Measurements from ENCODE around the gene COG7. TPM values are rescaled to one million over a fixed set of nuclear protein-coding genes. Genes with fewer than 3 reads are reported as not detected.

COG7 gene
- polyA plus RNA-seq, 1 of the 3 experiments (the other 2 are of a cell fraction): 33.0 TPM

GRCh38 chr16:23500212-23500861 is 47.3 kb upstream of the COG7 start:
- no peak overlapping the region for H2AFZ ChIP-seq (ENCODE audit: low read depth)
- H3K36me3 ChIP-seq (replicated peaks in 1 of 2; ENCODE audit: control insufficient read depth in 1 of 2, insufficient read depth in 2 of 2, low read length in 1 of 2): peaks cover 1 to 9% of the 10 kb centered on the region in 2 experiments
- no peak overlapping the region for H3K4me2 ChIP-seq
- no peak for TF ChIP-seq ZBTB33 (IDR thresholded peaks at IDR 0.05; ENCODE audit: borderline replicate concordance, low read depth)
- no peak for TF ChIP-seq TAF1 (IDR thresholded peaks at IDR 0.05; ENCODE audit: borderline replicate concordance, low read depth, low read length)
- TF ChIP-seq GATA2 (CRISPR knock-in tag; IDR thresholded peaks at IDR 0.05): no peak
- no peak for TF ChIP-seq TEAD4 (IDR thresholded peaks at IDR 0.05; ENCODE audit: borderline replicate concordance, insufficient read depth)
- TF ChIP-seq RXRA (IDR thresholded peaks at IDR 0.05; ENCODE audit: borderline replicate concordance, low read depth): no peak
- no peak for TF ChIP-seq REST (IDR thresholded peaks at IDR 0.05; ENCODE audit: low read depth, low read length)
- TF ChIP-seq SMC3 (IDR thresholded peaks at IDR 0.05; ENCODE audit: low read depth, low read length): no peak
- no peak for TF ChIP-seq NRF1 (IDR thresholded peaks at IDR 0.05; ENCODE audit: low read depth, low read length)
- no peak for TF ChIP-seq MXI1 (IDR thresholded peaks at IDR 0.05; ENCODE audit: low read depth, low read length)
- TF ChIP-seq RCOR1 (IDR thresholded peaks at IDR 0.05; ENCODE audit: low read length): no peak
- TF ChIP-seq YY1 (IDR thresholded peaks at IDR 0.05; ENCODE audit: low read depth): no peak
- no peaks in the 10 kb centered on the region for H3K27me3 ChIP-seq (ENCODE audit: insufficient read depth)
- H3F3A ChIP-seq (replicated peaks; ENCODE audit: insufficient read depth): peaks cover 16% of the 10 kb centered on the region
- H3K4me3 ChIP-seq (ENCODE audit: low read depth in 2 of 2, low read length in 1 of 2): no peak overlapping the region
- no peak overlapping the region for H3K9ac ChIP-seq
- CTCF ChIA-PET: interaction anchor here (0.9 kb wide), 2 partner anchors 9 to 65 kb away, joined by 3 to 4 read pairs; no protein-coding TSS in a partner anchor
- peaks cover 13 to 17% of the 10 kb centered on the region in 2 experiments; a peak in 3 of 4 replicates for H3K4me1 ChIP-seq (ENCODE audit: control insufficient read depth in 1 of 2, insufficient read depth in 2 of 2, low read depth in 1 of 2, low read length in 1 of 2)
- no peaks in the 10 kb centered on the region for H3K9me2 ChIP-seq
- peaks cover 77% of the 10 kb centered on the region for H4K20me1 ChIP-seq (ENCODE audit: insufficient read depth)
- H3K79me2 ChIP-seq (ENCODE audit: insufficient read depth): peaks cover 92% of the 10 kb centered on the region
- POLR2A ChIA-PET: no interaction called here
- H3K9me3 ChIP-seq: no peaks in the 10 kb centered on the region
- WGBS (ENCODE audit: low lambda C conversion rate): 95% methylated on average over 9 of the region's 20 CpGs
- no peak overlapping the region for H3K27ac ChIP-seq (ENCODE audit: low read depth in 2 of 2, low read length in 1 of 2)
- no peak for DNase-seq
